NK-92 treated with Interleukin-12 subunit alpha and Interleukin-12 subunit beta, amount 100 ng/mL, for 24 hours (cell line): ENCODE data around the gene OPCML.
A peak's percentile ranks its signal among the peaks of the same experiment; 100 is the strongest.

Experiments used
- DNase-seq: peaks from one replicate; lab custom pipeline; 2025; lab: John Stamatoyannopoulos, UW

The OPCML gene

GRCh38 chr11:133175103-133175502 lies 357.2 kb downstream of the OPCML start:
- DNase-seq, result no peak

- DNase-seq, result no peak
These were observed 358.4 kb downstream of the OPCML start for GRCh38 chr11:133173810-133174412.

DNA sequence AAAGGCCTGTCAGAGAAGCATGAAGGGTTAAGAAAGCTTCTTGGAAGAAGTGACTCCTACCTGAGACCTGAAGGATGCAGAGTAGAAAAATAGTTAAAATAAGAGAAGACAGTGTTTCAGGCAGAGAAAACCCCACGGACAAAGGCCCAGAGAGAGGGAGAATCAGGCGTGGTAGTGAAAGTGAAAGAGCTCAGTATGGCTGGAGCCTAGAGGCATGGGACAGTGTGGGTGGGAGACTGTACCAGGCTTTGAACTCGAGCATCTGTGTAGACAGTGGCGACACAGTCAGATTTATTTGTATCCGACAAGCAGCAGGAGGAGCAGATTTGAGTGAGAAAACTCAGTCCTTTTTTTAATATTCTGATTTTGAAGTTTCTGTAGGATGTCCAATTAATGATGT lies 360.0 kb downstream of the OPCML start:
- DNase-seq, result no peak

DNA sequence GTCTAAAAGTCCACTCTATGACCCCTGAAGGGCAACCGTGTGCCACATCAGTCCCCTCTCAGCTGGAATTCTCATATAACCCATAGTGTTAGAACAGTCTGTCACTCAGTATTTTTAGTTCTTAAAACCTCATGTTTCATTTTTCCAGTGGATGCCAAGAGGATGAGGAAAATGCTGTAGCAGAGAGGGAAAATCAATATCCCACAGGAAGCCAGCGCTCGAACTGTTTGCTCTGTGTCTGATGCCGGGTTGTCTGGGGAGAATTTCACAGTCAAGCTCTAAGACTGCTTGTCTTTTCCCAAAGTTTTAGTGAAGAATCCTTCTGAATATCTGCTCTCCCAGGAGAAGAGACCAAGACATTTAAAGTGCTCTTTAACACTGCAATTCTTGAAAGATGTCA lies 360.9 kb downstream of the OPCML start:
- no peak for DNase-seq

DNA sequence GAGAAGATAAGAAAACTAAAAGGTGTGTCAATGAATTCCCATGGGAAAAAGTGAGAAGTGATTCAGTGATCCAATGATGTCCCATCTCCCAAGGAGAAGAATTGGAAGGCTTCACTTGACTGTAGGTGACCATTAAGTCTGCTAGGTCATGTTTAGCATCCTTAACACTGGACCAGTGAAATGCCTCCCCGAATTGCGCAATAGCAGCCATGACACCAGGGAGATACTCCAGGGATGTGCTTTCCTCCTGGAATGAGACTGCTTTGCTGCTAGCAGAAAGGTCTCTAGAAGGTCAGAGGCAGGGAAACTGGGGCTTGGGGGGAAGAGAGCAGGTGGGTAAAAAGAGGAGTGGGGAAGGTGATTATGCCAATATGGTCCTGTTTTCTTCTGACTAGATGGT lies 364.3 kb downstream of the OPCML start:
- DNase-seq, result no peak

GRCh38 chr11:133166662-133167061 lies 365.6 kb downstream of the OPCML start:
- DNase-seq, result no peak

GRCh38 chr11:133164986-133165385 lies 367.3 kb downstream of the OPCML start:
- no peak for DNase-seq

DNA sequence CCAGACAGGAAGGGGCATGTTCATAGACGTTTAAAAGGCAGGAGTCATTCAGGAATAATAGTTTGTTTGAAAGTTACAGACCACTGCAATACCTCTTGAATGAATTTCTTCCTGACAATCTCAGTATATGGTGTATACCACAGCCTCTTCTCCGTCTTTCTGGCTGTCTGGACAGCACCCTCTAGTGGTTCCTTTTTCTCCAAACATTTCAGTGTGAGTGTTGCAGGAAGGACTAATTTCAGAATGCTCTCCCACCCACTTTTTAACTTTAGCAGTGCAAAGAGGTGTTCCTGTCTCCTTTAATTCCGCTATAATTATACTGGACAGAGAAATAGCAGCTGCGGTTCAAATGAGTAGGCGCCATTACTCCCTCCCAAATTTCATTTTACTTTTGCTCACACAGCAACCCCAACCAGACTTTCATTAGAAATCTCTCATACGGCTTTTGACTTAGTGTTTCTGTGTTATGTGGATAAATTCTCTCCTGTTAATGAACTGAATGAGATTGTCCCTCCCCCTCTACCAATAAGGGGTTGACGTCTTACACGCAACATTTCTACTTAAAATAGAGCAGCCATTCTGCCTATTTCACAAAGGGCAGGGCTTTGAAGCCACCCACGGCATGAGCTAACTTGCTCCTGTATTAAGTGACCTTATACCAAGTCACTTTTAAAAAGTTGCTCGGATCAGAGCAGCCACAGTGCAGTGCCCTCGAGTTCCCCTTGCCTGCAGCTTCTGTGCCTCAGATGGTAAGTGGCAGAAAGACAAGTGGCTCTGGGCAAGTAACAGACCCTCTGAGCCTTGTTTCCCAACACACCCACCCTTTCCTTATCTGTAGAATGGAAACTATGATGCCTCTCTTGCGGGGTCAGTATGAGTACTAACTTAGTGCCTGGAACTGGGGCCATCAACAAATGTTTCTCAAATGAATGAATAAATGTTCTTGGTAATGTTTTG lies 368.6 kb downstream of the OPCML start:
- DNase-seq, result no peak

GRCh38 chr11:133162227-133162626 lies 370.1 kb downstream of the OPCML start:
- no peak for DNase-seq

- no peak for DNase-seq
These were observed 371.5 kb downstream of the OPCML start for GRCh38 chr11:133160754-133161153.

DNA sequence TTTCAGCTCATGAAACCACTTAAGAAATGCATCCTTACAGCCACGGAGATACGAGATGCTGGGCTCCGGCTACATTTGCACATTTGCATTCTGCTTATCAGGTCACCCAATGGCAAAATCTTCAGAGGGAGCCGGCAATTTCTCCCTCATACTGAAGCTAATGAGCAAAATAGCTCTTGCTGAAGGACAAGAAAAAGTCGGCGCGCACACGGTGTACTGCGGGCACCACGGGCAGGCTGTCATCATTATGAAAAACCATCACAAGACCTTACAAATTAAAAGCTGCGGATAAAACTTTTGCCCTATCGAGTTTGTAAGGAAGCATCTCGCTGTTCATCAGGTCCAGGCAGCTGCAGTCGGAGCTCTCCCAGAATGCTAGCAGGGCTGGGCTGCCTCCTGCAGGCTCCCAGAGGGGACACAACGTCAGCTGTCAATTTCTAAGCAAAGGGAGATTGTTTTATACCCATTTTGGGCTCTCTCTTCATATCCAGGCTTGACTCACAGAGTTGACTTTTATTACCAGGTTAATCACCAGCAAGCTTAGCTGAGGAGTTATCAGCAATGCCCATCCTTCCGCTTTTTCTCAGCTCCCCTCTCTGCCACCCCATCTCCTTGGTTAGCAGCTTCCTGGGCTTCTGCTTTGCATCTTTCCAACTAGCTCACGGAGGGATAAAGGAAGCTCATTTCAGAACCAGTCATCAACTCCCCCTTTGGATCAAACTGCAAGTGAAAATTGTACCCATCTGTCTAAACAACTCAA lies 375.1 kb downstream of the OPCML start:
- DNase-seq, result no peak

GRCh38 chr11:133154781-133155180 lies 377.5 kb downstream of the OPCML start:
- no peak for DNase-seq

DNA sequence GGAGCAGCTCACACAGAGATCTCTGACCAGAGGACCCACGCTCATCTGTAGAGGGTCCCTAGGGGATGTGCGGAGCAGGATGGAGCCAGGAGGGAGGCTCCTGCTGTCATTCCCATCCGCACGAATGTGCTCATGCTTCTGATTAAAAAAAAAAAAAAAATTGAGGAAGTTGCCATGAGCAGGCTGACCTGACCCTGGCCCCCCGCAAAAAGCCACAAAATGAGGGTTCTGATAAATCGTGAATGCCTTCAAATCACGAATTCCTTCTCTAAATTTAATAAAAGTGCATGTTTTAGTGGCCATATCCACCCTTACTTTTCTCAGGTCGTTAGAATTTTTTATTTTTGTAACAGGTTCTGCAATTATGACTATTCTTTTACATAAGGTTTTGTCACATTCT lies 378.2 kb downstream of the OPCML start:
- DNase-seq, result no peak

GRCh38 chr11:133153031-133153430 lies 379.3 kb downstream of the OPCML start:
- no peak for DNase-seq

GRCh38 chr11:133149698-133150097 lies 382.6 kb downstream of the OPCML start:
- DNase-seq, result no peak

DNA sequence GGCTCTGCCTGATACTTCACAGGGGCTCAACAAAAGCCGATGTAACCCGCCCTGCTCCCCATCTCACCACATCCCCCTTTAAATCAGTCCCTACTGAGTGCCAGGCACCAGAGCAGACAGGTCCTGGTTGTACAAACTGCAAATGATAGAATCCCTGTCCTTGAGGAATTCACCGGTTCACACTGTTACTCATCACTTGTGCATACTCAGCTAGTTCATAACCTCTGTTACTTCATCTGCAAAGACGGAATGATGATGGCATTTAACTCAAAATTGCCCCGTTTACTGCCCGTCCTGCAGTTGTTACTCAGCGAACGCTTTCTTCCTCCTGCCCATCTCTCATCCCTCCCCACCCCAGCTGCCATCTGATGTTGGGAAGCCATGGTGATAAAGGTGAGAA lies 384.7 kb downstream of the OPCML start:
- no peak for DNase-seq

- DNase-seq, result no peak
These were observed 385.5 kb downstream of the OPCML start for GRCh38 chr11:133146697-133147306.

GRCh38 chr11:133137939-133138338 lies 394.4 kb downstream of the OPCML start:
- DNase-seq, result no peak

- DNase-seq, result no peak
These were observed 395.0 kb downstream of the OPCML start for GRCh38 chr11:133137270-133137669.

DNA sequence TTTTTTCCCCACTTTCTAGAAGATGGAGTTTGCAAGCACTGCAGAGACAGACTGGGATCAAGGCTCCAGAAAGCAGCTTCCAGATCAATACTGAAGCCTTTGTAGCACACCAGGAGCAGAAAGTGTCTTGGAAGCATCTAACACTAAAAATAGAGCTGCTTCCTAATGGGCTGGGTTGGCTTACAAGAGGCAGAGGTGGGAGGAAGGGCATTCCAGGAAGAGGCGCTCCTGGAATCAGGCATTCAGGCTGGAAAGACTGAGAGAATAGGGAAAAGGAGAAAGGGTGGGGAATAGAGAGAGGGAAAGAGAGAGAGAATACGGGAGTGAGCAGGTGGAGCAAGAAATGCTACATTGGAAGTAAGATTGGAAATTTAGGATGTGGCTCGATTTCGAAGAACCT lies 395.9 kb downstream of the OPCML start:
- DNase-seq, result no peak

GRCh38 chr11:133134314-133135173 lies 397.8 kb downstream of the OPCML start:
- peak; percentile 23 for DNase-seq
